Measurements from ENCODE around the gene FAM200B. TPM values are rescaled to one million over a fixed set of nuclear protein-coding genes. Genes with fewer than 3 reads are reported as not detected.

Gene FAM200B
- polyA plus RNA-seq, 1 donor (not counting 4 experiments of a cell fraction or from before 2014, with no cell fraction given), result 36.6 TPM

DNA sequence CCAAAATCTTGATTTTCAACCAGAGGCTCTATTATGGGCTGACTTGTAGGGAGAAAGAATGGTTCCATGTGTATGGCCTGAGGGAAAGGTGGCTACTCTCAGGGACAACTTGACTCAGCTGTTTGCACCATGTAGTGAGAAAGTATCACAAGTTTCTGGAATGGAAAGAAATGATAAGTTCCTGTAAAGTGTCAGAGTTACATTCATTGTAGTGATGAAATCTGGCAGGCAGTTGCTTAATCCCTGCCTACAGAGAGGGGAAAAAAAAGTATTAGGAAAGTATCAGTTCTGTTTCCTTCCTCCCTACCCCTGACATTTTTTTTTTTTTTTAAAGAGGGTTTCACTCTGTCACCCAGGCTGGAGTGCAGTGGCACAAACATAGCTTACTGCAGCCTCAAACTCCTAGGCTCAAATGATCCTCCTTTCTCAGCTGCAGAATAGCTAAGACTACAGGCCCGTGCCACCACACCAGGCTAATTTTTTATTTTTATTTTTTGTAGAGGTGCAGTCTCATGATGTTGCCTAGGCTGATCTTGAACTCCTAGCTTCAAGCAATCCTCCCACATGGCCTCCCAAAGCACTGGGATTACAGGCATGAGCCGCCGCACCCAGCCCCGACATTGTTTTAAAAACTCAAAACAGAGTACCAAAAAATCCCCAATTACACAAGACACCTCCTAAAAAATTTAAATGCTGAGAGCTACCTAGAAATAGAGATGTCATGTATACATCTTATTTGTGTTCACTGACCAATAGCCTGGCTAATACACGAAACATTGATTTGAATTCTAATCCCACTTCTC, 21.7 kb upstream of the FAM200B start:
- Histone ChIP-seq H2AFZ (ENCODE audit: control insufficient read depth, low read length) (no peak overlapping the region), H4K20me1 (ENCODE audit: control insufficient read depth, extremely low read depth, insufficient read depth, low read length) (no peaks in the 10 kb centered on the region), H3K27me3 (ENCODE audit: control insufficient read depth, extremely low read depth, insufficient read depth, low read length) (no peaks in the 10 kb centered on the region), H3K4me3 (ENCODE audit: control insufficient read depth in 2 of 3, extremely low read depth in 1 of 3, insufficient read depth in 2 of 3, low read depth in 1 of 3, low read length in 3 of 3) (no peak overlapping the region), H3K4me2 (ENCODE audit: control insufficient read depth, extremely low read depth, insufficient read depth, low read depth, low read length) (no peak overlapping the region), H3K4me1 (ENCODE audit: control insufficient read depth, extremely low read depth, insufficient read depth, low read length) (peaks cover 21% of the 10 kb centered on the region), H3K36me3 (ENCODE audit: control insufficient read depth in 2 of 2, extremely low read depth in 1 of 2, insufficient read depth in 2 of 2, low read length in 2 of 2) (peaks cover 0 to 2% of the 10 kb centered on the region in 2 experiments), H3K79me2 (ENCODE audit: control insufficient read depth, insufficient read depth, low read length) (peaks cover 3% of the 10 kb centered on the region), H3K9me3 (ENCODE audit: control insufficient read depth, low read depth, low read length) (no peaks in the 10 kb centered on the region), H3K9me1 (ENCODE audit: control insufficient read depth, extremely low read depth, insufficient read depth, low read length) (no peaks in the 10 kb centered on the region), H3K9ac (ENCODE audit: control insufficient read depth, extremely low read depth, insufficient read depth, low read length) (no peak overlapping the region), H3K27ac (ENCODE audit: control insufficient read depth, insufficient read depth, low read length) (peak overlapping the region; percentile 41)
- dilution Hi-C loops (cut with MboI; ENCODE audit: extremely low pct_ligation_motif_present, low sequenced_read_pairs), result no loop called here
- no peak for TF ChIP-seq EZH2 (IDR thresholded peaks at IDR 0.05; ENCODE audit: low read length)
- TF ChIP-seq, protein P1, sequence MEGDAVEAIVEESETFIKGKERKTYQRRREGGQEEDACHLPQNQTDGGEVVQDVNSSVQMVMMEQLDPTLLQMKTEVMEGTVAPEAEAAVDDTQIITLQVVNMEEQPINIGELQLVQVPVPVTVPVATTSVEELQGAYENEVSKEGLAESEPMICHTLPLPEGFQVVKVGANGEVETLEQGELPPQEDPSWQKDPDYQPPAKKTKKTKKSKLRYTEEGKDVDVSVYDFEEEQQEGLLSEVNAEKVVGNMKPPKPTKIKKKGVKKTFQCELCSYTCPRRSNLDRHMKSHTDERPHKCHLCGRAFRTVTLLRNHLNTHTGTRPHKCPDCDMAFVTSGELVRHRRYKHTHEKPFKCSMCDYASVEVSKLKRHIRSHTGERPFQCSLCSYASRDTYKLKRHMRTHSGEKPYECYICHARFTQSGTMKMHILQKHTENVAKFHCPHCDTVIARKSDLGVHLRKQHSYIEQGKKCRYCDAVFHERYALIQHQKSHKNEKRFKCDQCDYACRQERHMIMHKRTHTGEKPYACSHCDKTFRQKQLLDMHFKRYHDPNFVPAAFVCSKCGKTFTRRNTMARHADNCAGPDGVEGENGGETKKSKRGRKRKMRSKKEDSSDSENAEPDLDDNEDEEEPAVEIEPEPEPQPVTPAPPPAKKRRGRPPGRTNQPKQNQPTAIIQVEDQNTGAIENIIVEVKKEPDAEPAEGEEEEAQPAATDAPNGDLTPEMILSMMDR (optimal IDR thresholded peaks at IDR 0.05 in 1 of 3, IDR thresholded peaks at IDR 0.05 in 1 of 3, conservative IDR thresholded peaks at IDR 0.05 in 1 of 3; ENCODE audit: extremely low read depth in 1 of 3, insufficient read depth in 2 of 3, low read length in 3 of 3), result no peak
- no peak for DNase-seq (ENCODE audit: low read depth, low spot score)
- peak; percentile 46 for FAIRE-seq

DNA sequence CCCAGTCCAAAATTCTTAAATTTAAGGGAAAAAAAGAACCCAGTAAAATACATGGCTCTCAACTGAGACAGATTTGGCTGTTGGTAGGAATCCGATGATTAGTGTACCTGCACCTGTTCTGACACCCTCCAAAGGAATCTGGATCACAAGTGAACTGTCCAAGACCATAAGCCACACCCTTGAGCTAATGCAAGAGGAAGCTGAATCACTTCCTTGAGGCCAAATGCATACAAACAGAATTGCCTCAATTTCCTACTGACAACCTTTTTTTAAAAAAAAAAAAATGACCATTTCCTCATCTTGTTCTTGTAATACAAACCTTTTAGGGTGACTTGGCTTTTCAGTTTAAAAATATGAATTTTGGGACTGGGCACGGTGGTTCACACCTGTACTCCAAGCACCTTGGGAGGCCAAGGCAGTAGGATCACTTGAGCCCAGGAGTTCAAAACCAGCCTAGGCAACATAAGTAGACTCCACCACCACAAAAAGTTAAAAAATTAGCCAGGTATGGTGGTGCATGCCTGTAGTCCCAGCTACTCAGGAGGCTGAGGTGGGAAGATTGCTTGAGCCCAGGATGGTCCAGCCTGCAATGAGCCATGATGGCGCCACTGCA, 15.8 kb upstream of the FAM200B start:
- Histone ChIP-seq H3K36me3 (ENCODE audit: control insufficient read depth in 2 of 2, extremely low read depth in 1 of 2, insufficient read depth in 2 of 2, low read length in 2 of 2) (peaks cover 0 to 15% of the 10 kb centered on the region in 2 experiments), H3K4me1 (ENCODE audit: control insufficient read depth, extremely low read depth, insufficient read depth, low read length) (peaks cover 21% of the 10 kb centered on the region), H3K9me3 (ENCODE audit: control insufficient read depth, low read depth, low read length) (no peaks in the 10 kb centered on the region), H3K9me1 (ENCODE audit: control insufficient read depth, extremely low read depth, insufficient read depth, low read length) (no peaks in the 10 kb centered on the region), H3K27me3 (ENCODE audit: control insufficient read depth, extremely low read depth, insufficient read depth, low read length) (no peaks in the 10 kb centered on the region), H3K9ac (ENCODE audit: control insufficient read depth, extremely low read depth, insufficient read depth, low read length) (peak overlapping the region; percentile 18), H2AFZ (ENCODE audit: control insufficient read depth, low read length) (no peak overlapping the region), H3K79me2 (ENCODE audit: control insufficient read depth, insufficient read depth, low read length) (peaks cover 22% of the 10 kb centered on the region), H3K27ac (ENCODE audit: control insufficient read depth, insufficient read depth, low read length) (peak overlapping the region; percentile 65), H3K4me3 (ENCODE audit: control insufficient read depth in 2 of 3, extremely low read depth in 1 of 3, insufficient read depth in 2 of 3, low read depth in 1 of 3, low read length in 3 of 3) (no peak overlapping the region), H3K4me2 (ENCODE audit: control insufficient read depth, extremely low read depth, insufficient read depth, low read depth, low read length) (peak overlapping the region; percentile 39), H4K20me1 (ENCODE audit: control insufficient read depth, extremely low read depth, insufficient read depth, low read length) (no peaks in the 10 kb centered on the region)
- peak; percentile 97 for FAIRE-seq
- TF ChIP-seq EZH2 (IDR thresholded peaks at IDR 0.05; ENCODE audit: low read length), result no peak
- TF ChIP-seq, protein P1 (optimal IDR thresholded peaks at IDR 0.05 in 1 of 3, IDR thresholded peaks at IDR 0.05 in 1 of 3, conservative IDR thresholded peaks at IDR 0.05 in 1 of 3; ENCODE audit: extremely low read depth in 1 of 3, insufficient read depth in 2 of 3, low read length in 3 of 3), result no peak
- dilution Hi-C loops (cut with MboI; ENCODE audit: extremely low pct_ligation_motif_present, low sequenced_read_pairs), result no loop called here
- DNase-seq (ENCODE audit: low read depth, low spot score), result peak; percentile 93

All from keratinocyte (primary cell).